NCI-H2196 (cell line): Measurements from ENCODE around the gene SORCS2.

ENCODE experiments used
- DNase-seq: peaks from one replicate; lab custom pipeline; 2025; ENCODE audit not compliant: unreplicated experiment; lab: John Stamatoyannopoulos, UW

The SORCS2 gene

DNA sequence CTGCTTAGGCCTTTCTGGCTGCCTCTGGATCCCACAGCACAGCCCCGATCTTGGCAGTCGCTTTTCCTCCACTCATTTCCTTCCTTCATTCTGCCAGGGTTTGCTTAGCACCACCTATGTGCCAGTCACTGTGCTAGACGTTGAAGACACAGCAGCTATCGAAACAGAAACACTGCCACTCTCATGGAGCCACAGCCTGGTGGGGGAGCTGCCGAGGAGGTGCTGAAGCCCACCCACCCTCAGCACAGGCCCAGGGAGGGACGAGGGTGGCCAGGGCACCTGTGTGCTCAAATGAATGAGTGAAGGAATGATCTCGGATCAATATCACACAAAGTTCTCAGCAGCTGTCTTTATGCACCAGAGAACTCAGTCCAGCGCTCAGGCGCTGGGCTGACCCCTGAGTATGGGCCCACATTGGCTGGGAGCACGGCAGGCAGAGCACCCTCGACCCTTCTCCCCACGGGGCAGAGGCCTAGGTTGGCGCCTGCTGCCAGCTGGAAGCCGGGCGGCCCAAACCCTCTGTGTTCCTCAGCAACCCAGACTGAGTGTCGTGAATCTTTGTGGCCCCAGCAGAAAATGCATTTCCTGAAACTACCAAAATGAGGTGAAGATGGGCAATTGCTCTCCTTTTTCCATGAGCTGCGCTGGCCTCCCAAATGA lies 108.9 kb downstream of the SORCS2 start:
- no peak for DNase-seq

DNA sequence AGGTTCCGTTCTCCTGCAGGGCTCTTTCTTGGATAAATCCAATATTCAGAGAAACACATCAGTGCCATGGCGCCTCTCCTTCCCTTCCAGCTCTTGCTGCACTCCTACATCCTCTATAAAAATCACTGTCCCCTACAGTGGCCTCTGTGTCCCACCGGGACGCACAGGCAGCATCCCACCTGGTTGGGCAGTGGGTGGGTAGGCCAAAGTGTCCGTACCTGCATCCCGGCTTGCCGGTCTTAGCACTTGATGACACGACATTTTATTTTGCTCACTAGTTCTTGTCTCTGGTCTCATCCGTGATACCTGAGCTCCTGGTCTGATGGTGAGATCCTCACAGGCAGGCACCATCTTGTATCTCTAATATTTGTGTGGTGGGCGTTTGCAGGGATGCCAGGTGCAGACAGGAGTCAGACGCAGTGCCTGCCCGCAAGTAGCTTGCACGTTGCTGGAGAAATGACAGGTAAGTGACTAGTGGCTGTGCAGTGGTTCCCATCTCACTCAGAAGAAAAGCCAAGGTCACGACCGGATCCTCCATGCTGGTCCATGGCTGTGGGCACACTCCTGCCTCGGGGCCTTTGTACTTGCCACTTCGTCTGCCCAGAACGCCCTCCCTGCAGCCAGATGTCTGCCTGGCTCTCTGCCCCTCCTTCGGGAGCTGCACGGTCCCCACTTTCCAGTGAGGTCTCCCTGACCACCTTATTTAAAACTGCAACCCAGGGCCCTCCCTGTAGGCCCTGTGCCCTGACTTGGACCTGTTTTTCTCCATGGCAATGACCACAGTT lies 109.7 kb downstream of the SORCS2 start:
- DNase-seq, result no peak

DNA sequence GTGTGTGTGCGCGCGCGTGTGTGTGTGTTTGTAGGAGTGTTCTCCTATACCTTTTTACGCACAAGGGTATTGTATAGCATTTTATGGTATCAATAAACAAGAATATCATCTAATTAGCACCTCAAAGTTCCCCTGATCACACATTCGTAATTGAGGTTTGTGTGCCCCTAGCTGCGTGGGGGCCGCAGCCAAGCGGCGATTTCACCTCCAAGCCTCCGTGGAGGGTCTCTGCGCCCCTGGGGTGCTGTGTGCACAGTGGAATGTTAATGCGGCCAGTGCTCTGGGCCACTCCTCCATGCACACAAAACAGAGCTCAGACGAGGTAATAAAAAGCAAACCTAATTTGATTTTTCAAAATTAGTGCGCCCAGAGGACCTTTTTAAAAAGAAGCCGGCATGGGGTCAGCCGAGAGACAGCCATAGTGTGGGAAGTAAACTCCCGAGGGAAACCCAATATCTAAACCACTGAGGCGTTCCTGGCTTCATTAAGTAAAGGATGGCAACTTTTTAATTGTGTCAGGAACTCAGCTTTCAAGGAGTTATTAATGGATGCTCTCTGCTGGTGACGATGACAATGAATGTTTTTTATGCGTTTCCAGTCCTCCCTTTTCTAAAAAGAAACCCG lies 110.6 kb downstream of the SORCS2 start:
- DNase-seq, result no peak

DNA sequence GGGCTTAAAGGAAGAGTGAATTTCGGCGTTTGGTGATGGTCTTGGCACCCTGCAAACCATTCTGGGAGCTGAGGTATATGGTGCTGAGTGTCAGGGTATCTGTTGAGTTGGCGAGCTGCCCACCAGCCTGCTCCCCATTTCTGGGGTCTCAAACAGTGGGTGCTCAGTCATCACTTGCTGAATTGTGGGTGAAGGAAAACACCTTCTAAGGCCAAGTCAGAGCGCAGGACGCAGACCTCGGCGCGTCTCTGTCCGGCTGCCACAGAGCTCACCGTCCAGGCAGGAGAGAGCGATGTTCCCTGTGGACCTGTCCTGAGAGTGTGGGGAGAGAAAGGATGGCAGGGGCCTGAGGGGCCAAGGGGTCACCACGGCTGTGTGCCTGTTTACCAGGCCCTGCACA lies 111.2 kb downstream of the SORCS2 start:
- DNase-seq, result no peak

DNA sequence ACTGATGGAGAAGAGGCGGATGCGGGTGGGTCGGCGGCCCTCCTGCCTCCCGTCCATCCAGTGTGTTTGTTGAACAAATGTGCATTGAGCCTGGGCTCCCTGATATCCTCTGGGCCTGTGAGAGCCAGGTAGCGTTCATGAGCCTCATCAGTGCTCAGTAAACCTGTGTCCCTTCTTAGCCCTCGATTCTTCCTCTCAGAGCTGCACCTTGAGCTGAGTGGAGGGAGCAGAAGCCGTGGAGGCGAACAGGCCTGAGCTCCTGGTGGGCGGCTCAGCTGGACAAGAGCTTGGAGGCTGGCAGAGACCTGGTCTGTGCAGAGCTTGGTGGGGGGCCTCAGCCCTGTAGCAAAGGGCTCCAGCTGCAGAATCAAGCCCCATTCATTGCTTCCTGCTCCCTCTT lies 112.1 kb downstream of the SORCS2 start:
- DNase-seq, result no peak

DNA sequence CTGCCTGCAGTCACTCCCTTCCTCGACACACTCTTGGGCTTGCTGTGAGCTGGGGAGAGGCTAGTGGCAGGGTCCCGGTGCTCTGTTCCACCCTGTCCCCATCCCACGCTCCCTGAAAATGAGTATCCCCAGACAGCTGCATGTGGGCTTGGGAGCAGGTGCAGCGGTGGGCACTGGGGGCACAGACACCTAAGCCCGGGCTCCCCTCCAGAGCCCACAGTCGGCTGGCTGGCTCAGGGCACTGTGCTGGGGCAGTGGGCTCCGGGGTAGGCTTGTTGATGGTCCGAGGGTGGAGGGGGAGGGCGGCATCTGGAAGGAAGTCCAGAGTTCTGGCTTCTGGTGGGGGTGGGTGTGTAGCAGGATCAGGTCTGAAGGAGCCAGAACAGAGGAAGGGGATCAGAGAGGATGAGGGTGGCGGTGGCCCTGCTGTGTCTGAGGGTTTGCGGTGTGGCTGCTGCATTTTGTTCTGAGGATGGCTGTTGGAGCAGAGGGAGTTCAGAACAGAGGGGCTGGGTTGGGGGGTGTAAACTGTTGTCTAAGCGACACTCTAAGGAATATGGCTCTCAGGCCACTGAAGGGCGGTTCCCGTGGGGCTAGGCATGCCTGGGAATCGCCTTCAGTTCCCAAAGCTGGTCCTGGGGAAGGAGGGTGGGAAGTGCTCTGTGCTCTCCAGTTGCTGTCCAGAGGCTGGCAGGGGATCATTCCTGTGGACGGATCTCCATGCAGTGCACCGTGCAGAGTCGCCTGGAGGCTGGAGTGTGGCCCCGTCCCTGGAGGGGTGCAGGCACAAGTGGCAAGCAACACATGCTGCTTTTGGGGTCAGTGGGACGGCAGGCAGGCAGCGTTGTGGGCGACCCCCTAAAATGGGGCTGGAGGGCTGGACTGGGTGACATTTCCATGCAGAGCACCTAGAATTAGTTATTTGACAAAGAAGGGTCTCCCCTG lies 114.0 kb downstream of the SORCS2 start:
- DNase-seq, result no peak

DNA sequence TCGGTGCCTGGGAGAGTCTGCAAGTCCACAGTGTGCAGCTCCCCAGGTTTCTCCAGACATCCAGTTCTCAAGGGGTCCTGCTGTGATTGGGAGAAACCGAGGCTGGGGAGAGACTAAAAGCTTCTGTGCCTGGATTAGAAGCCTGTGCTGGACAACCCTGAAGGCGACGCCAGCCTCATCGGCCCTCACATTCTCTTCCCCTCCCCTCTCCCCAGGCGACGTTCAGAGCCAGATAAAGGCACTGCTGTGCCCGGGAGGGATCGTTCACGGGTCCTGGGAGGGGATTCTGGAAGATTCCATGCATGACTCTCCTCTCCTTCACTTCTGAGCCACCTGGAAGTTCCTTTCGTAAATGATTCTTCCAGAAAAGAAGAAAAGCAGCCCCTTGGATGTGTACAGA lies 114.6 kb downstream of the SORCS2 start:
- no peak for DNase-seq

DNA sequence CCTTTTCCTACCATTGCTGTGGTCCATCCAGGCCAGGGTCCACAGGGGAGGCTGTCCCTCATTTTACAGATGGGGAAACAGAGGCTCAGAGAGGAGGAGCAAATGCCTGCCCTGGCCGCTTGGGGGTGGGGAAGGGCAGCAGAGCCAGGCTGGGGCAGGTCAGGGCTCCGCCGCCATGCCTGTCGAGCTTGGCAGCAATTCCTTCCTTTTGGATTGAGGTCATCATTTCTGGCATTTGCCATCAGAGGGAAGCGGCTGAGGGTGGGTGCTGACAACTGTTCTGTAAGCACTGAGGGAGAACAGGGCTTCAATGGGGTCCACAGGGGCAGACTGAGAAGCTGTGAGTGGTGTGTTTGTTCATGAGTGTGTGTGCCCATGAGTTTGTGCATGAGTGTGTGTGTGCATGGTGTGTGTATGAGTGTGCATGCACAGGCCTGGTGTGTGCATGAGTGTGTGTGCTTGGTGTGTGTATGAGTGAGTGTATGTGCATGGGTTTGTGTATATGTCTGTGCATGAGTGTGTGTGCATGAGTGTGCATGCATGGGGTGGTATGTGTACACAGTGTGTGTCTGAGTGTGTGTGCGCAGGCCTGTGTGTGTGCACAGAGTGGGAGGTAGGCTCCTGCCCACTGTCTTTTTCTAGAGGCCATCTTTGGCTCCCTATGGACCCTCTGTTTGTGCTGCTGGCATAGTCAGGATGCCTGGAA lies 115.2 kb downstream of the SORCS2 start:
- DNase-seq, result no peak

DNA sequence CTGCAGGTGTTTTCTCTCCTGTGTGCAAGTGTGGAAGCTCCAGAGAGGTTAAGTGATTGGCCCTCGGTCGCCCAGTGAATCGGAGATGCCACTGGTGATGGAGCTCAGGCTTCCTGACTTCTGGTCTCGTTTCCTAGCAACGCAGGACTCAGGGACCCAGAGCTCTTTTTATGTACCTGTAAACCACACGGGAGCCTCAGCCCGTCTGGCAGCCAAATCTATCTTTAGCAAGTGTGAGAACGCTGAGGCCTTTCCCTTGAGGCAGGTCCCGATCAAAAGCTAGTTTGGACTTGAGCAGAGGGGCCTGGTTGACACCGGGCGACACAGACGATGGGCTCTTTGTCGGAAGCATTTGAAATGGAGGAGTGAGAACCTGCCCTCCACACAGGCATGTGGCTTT lies 116.8 kb downstream of the SORCS2 start:
- no peak for DNase-seq

DNA sequence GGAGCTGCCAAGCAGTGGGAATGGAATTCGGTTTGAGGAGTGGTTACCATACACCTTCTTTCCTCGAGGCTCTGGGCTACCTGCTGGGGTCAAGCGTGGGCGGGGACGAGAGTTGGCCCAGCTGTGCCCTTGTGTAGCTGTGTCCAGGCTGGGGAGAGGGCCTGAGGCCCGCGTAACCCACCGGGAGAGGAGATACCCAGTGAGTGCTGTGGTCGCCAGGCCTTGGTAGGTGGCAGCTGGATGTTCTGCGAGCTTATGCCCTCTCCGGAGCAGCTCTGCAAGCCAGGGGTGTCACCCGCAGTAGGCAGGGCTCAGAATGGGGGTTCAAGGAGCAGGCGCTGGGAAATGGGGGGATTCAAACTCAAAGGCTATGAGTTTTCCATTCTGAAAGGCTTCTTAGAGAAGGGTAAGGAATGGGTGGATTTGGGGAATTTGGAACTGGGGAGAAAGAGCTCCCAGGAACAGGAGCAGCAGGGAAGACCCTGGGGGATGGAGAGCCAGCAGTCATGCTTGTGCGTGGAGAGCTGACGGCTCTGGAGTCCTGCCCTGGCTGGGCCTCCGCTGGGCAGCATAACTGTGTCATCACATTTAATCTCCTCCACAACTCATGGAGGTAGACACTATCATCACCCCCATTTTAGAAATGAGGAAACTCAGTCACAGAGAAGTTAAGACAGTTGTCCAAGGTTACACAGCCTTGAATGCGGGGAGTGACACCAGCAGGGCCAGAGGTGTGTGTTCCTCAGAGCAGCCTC lies 117.5 kb downstream of the SORCS2 start:
- no peak for DNase-seq

DNA sequence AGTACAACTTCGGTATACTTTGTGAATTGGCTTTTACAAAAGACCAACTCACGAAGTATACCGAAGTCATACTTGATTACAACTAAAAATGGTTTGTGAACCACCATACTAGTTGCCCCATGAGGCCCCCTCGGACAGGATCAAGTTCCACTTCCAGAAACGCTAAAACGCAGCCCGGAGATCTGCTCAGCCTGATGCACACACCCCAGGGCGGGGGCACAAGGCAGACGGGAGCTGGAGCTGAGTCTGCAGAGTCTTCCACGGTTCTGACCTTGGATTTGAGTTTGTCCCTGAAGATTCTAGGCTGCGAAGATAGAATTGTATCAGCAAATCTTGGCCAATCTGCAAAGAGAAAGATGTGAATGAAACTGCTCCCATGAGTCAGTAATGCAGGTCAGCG lies 118.1 kb downstream of the SORCS2 start:
- DNase-seq, result no peak

DNA sequence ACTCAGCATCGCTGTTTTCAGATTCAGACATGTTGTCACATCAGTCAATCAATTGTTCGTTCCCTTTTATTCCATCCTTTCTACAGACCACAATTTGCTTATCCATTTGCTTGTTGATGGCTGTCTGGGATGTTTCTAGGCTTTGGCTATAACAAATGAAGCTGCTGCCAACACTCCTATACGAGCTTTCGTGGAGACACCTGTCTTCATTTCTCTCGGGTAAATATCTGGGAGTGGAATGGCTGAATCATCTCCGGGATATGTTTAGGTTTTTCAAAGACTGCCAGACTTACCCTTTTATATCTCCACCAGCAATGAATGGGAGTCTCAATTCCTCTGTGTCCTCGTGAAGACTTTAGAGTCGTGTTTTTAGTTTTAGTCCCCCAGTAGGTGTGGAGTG lies 118.9 kb downstream of the SORCS2 start:
- DNase-seq, result no peak

DNA sequence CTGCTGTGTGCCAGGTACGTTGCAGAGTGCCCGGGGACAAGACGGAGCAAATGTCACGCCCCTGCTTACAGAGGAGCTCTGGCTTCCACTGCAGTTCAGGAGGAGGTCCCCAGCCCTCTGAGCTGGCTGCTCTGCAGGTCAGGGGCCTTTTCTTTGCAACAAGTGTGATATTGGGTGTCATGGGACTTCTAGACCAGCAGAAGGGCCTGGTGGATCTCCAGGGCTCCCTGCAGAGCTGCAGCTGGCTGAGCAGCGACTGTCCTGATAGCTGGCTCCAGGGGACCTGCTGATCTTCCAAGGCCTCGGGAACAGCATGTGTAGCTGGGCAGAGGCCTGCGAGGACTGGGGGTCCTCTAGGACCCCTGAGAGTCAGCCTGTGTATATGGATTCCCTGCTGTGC lies 120.4 kb downstream of the SORCS2 start:
- DNase-seq, result no peak

DNA sequence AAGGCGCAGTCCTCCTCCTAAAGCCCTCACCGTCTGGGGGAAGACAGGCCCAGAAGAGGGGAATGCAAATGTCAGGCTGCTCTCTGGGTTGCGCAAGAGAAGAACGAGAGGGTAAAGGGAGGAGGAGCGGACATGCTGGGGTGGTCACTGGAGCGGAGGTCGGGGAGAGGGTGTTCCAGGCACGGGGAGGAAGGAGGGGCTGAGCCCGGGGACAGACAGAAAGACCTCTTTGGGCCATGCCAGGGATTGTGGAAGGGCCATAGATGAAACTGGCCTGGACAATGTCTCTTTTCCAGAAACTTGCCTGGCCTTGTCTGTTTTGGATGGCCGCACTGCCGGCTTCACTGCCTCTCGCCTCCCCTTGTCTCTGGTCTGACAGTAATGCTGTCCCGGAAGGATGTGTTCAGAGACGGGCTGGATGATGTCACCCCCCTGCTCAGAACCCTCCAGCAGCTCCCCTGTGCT lies 121.0 kb downstream of the SORCS2 start:
- no peak for DNase-seq

DNA sequence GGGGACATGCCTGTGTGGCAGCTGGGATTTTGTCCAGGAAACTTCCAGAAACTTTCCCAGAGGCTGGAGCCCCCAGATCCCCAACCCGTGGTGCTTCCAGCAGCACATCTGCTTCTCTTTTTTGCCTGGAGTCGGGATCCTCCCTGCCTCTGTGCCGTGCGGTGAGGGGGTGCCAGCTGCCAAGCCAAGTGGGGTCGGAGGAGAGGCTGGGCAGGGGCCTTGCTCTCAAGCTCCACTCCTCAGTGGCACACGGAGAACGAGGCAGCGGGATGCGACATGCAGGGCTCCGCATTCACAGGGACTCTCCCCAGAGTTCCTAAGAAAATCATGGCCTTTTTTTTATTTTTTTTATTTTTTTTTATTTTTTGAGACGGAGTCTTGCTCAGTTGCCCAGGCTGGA lies 121.7 kb downstream of the SORCS2 start:
- no peak for DNase-seq

DNA sequence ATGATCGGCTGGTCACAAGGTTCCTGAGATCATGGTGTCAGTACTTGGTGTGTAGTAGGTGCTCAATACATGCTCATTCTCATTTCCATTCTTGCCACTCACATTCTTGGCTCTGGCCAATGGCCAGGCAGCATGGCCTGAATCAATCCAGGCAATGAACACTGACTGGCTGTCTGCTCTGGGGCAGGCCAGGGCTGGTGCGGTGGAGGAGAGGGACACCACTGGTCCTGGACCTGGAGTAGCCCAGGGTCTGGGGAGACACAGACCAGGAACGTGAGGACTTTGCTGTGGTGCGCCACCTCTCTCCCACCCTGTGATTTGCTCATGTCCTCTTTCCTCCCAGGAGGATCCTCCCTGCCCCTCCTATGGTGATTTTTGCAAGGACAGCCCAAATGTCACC lies 122.9 kb downstream of the SORCS2 start:
- DNase-seq, result no peak

DNA sequence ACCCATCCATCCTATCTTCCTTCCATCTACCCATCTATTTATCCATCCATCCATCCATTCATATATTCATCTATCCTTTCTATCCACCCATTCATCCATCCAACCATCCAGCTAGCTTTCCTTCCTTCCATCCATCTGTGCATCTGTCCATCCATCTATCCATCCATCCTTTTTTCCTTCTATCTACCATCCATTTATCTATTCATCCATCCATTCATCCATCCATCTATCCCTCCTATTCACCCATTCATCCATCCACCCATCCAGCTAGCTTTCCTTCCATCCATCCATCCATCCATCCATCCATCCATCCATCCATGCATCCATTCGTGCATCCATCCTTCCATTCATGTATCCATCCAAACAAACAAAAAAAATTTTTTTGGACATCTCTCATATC lies 123.6 kb downstream of the SORCS2 start:
- DNase-seq, result no peak

DNA sequence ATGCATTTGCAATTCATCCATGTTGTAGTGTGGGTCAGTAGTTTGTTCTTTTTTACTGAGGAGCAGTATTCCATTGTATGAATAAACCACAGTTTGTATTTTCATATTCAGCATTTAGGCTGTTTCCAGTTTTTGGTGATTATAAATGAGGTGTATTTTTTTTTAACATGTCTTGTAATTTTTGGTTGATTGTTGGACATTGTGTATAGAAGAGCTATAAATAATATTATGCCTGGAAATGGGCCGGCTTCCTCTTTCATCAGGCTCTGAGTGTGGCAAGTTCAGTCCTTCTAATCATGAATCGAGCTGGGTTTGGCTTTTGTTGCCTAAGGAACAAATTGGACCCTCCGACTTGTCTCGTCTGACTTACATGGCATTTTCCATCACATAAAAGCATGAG lies 126.7 kb downstream of the SORCS2 start:
- DNase-seq, result no peak

DNA sequence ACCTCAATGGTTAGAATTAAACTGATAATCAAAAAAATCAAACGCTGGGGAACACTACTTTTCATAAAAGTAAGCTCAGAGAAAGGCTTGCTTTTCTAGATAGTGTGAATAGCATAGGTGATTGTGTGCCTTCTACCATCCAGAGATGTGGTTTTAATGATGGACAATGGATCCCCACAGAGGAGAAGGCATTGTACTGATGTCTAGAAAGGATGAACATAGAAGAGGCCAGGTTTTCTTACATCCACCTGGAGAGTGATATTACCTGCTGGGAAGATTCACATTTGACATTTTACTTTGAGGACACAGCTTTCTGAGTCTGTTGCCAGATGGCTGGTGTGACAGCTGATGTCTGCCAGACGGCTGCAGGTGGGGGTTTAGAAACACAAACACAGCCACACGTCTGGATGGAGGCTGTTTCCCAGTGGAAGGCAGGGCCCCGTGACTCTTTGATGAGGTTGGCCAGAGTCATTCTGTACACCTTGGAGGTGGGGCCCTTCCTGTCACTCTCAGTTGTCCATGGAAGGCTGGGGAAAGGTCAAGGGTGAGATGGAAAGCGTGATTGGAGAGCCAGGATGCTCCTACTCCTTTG lies 128.0 kb downstream of the SORCS2 start:
- no peak for DNase-seq
